Retinal pigment epithelial cell (primary cell): Measurements from ENCODE around the gene C10orf67.
"Not testable (repeated sequence)": the region's sequence is repeated elsewhere in the genome, so short reads cannot be mapped to it uniquely, and the experiment has no call there.

ENCODE experiments used
- DNase-seq: peaks from one replicate; pipeline ENCODE4 v3.0.0-alpha.2; 2010; ENCODE audit warnings: low read depth
- H3K4me3 ChIP-seq: 2 replicates; pipeline ENCODE4 v1.5.1; 2011; ENCODE audit warnings: mild to moderate bottlenecking, low read length, control low read depth, moderate library complexity
- TF ChIP-seq, protein P1 (sequence below): conservative IDR thresholded peaks from 2 replicates; pipeline ENCODE4 v1.5.1; 2011; ENCODE audit warnings: low read depth, low read length, control low read depth, inconsistent platforms

Gene C10orf67

DNA sequence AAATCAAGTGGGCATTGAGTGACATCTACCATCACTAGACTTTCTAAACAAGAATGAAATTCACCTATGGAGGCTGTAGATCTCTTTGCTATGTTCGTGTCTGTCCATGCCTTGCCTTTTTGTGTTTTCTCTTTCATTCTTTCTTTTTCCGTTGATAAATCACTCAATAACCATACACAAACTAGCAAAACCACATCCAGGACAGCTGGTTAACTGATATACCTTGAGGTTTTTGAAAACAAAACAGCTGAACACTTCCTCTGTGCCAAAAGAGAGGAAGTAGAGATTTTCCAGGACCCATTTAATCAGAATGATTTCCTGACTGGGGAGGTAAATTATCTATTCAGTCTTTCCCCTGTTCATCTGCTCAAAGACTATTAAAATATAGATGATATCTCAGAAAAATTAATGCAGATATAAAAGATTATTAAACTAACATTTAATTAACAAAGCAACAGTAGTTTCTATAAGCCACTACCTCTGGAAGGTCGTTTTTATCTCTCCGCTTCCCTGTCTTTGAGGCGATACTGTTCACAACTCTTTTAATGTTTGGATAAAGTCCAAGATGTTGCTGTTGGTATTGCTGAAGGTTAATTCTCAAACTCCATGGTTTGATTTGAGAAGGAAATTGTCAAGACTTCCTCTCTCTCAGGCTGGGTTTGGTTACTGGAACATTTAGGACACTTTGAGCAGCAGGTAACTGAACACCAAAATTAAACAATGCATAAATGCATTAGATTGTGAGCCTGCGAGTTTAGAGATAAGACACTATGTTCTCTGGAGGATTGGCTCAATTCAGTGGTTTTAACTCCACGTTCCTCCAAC lies 24.4 kb upstream of the C10orf67 start:
- DNase-seq: no peak
- TF ChIP-seq, protein P1, sequence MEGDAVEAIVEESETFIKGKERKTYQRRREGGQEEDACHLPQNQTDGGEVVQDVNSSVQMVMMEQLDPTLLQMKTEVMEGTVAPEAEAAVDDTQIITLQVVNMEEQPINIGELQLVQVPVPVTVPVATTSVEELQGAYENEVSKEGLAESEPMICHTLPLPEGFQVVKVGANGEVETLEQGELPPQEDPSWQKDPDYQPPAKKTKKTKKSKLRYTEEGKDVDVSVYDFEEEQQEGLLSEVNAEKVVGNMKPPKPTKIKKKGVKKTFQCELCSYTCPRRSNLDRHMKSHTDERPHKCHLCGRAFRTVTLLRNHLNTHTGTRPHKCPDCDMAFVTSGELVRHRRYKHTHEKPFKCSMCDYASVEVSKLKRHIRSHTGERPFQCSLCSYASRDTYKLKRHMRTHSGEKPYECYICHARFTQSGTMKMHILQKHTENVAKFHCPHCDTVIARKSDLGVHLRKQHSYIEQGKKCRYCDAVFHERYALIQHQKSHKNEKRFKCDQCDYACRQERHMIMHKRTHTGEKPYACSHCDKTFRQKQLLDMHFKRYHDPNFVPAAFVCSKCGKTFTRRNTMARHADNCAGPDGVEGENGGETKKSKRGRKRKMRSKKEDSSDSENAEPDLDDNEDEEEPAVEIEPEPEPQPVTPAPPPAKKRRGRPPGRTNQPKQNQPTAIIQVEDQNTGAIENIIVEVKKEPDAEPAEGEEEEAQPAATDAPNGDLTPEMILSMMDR: no peak
- no peak overlapping the region for H3K4me3 ChIP-seq

DNA sequence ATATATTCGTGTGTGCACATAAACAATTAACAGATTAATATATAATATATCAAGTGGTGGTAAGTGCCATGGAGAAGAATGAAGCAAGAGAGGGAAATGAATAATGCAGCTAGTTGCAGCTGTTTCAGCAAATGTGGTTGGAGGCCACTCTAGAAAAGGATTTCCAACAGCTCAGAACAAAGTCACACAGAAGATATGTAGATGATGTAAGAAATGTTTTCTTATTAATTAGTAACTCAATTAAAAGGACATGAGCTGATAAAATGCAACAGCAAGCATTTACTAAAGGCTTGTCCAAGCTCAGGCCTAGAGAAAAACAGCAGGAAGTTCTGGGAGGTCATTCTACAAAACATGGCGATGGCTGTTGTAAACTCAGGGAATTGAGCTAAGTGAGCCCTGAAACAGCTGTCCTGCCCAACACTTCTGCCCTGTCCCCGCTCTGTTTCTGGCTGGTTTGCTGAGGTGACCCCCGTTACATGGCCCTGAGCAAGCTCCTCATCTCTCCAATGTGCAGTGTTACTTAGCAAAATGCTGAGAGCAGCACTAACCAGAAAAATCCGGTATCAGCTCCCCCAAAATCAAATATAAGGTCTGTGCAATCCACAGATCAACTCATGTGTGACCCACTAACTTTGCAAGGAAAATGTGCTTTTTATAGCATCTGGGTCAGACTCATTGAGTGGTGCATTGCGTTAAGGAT lies 23.4 kb upstream of the C10orf67 start:
- TF ChIP-seq, protein P1: no peak
- no peak overlapping the region for H3K4me3 ChIP-seq
- no peak for DNase-seq

DNA sequence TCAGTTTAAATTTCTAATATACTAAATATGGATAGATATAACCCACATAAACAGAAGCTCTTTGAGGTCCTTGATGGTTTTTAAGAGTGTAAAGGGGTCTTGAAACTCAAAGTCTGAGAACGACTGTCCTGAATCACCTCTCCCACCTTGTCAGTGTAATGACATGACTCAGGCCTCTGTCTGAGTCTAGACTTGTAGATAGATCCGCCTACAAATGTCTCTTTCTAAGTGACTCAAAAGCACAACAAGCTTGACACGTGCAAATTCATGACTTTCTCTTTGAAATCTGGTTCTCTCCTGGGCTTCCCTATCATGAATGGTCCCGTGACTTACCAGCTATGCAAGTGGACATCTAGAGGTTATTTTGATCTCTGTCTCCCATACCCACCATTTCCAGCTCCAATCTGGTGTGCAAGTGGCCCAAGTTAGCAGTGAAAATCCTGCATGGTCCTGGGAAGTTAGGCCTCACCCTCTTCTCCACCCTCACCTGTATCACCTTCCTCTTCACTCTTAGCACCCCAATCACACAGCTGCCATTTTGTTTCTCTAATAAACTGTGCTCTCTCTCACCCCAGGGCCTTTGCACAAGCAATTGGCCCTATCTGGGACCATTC lies 20.9 kb upstream of the C10orf67 start:
- not testable (repeated sequence) for H3K4me3 ChIP-seq, DNase-seq

- H3K4me3 ChIP-seq: no peak overlapping the region
- DNase-seq: no peak
- TF ChIP-seq, protein P1: no peak
Measured at GRCh38 chr10:23364378-23364777, 19.8 kb upstream of the C10orf67 start.

DNA sequence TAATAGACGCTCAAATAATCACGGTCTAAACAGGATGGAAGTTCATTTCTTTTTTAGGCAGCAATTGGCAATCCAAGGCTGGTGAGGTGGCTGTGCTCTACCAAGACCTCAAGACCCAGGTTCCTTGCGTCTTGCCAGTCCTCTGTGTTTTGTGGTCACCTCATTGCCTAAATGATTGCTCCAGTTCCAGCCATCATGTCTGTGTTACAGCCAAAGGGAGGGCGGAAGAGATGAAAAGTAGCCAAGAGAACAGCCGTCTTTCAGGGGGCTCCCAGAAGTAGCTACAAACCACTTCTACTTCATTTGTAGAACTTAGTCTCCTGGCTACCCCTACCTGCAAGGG lies 19.2 kb upstream of the C10orf67 start:
- DNase-seq: no peak
- no peak overlapping the region for H3K4me3 ChIP-seq
- TF ChIP-seq, protein P1: no peak

DNA sequence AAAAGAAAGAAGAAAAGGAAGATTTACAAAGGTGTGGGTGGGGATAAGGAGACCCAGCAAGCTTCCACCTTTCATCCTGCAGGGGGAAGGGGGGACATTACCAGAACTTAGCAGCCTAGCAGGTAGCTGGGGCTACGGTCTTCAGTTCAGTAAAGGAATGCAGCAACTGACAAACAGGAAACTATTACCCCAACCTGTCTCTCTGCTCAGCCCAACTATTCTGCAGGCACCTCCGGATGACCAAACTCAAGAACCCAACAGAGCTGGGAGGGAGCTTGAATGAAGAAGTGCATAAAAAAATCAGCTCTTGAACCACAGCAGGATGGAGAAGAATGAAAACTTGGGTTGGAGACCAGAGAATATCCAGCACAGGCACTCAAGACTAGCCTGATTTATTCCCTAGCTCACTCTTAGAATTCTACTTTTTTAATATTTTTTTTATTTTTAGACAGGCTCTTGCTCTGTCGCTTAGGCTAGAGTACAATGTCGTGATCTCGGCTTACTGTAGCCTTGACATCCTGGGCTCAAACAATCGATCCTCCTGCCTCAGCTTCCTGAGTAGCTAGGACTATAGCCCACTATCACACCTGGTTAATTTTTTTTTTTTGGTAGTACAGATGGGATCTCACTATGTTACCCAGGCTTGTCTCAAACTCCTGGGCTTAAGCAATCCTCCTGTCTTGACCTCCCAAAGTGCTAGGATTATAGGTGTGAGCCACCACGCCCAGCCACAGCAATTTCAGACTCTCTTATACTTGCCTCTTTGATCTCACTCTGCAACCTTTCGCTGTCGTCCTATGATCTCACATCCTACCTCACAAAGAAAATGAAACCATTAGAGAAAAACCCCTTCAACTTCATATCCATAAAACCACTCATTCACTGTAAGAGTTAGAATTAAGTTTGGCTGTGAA lies 18.5 kb upstream of the C10orf67 start:
- TF ChIP-seq, protein P1: no peak
- no peak for DNase-seq
- no peak overlapping the region for H3K4me3 ChIP-seq
